AG04450 (cell line): ENCODE data around the gene CDC25A. TPM values are rescaled to one million over a fixed set of nuclear protein-coding genes. Genes with fewer than 3 reads are reported as not detected.
A peak's percentile ranks its signal among the peaks of the same experiment; 100 is the strongest.

Experiments
- CTCF ChIA-PET: fragments of 300-600, 350-600 bp; formaldehyde crosslinking; extraction: SDS; loops from one replicate; lab custom pipeline; 2022; ENCODE audit warnings: antibody characterized with exemption, inconsistent platforms; lab: Charles Lee
- POLR2A ChIA-PET: fragments of 350-600 bp; formaldehyde crosslinking; extraction: SDS; loops from one replicate; lab custom pipeline; 2021; ENCODE audit warnings: antibody characterized with exemption, inconsistent platforms; lab: Yijun Ruan, JAX
- DNase-seq: peaks from one replicate; pipeline ENCODE4 v3.0.0-alpha.2; 2011; ENCODE audit warnings: low read depth, low spot score
- H3K27ac ChIP-seq: one replicate; pipeline ENCODE4 v1.5.1; 2012; ENCODE audit warnings: low read depth, low read length, control low read depth
- H3K27me3 ChIP-seq: one replicate; pipeline ENCODE4 v1.6.0; 2012; ENCODE audit warnings: low read length; ENCODE audit not compliant: control insufficient read depth, insufficient read depth
- H3K4me3 ChIP-seq: 2 replicates; pipeline ENCODE4 v1.5.1; 2011; ENCODE audit warnings: mild to moderate bottlenecking, low read depth, low read length, control low read depth
- H3K9me3 ChIP-seq: 2 replicates; pipeline ENCODE4 v1.5.1; 2012; ENCODE audit warnings: low read length; ENCODE audit not compliant: control insufficient read depth, insufficient read depth
- CTCF ChIP-seq: IDR thresholded peaks from 2 replicates; pipeline ENCODE4 v1.5.1; 2011; ENCODE audit warnings: low read depth, low read length, control low read depth, inconsistent platforms
- polyA plus RNA-seq: library from polyadenylated mRNA; depleted of rRNA; stranded (reverse); fragments of >200 nt; gene quantifications from 2 replicates; pipeline ENCODE4 v1.2.3, GENCODE V29; 2011

The CDC25A gene
- polyA plus RNA-seq, 1 experiment, result 2.1 TPM

GRCh38 chr3:48189321-48189720 is 1.1 kb upstream of the CDC25A start:
- ChIA-PET CTCF (interaction anchor here (3.0 kb wide), 1 partner anchor 247 kb away, joined by 24 read pairs; no protein-coding TSS in a partner anchor), POLR2A (no interaction called here)
- no peak for DNase-seq

GRCh38 chr3:48187579-48188265 is 495 bp downstream of the CDC25A start:
- DNase-seq, result no peak
- no peak for TF ChIP-seq CTCF
- CTCF ChIA-PET, result interaction anchor here (3.0 kb wide), 1 partner anchor 248 kb away, joined by 24 read pairs; no protein-coding TSS in a partner anchor
- Histone ChIP-seq H3K27ac (peak overlapping the region; percentile 21), H3K4me3 (peak overlapping the region; percentile 85), H3K27me3 (no peaks in the 10 kb centered on the region), H3K9me3 (no peaks in the 10 kb centered on the region; the same call in 1 of the 2 replicates)
- POLR2A ChIA-PET, result interaction anchor here (0.8 to 1.1 kb wide), 3 partner anchors 53 to 362 kb away, joined by 3 to 5 read pairs (median 5); partner anchors contain the start of gene ZNF589

More at GRCh38 chr3:48189321-48189720, 1.1 kb upstream of the CDC25A start:
- Histone ChIP-seq H3K9me3 (no peaks in the 10 kb centered on the region; the same call in 1 of the 2 replicates), H3K4me3 (no peak overlapping the region), H3K27me3 (no peaks in the 10 kb centered on the region), H3K27ac (no peak overlapping the region)
- TF ChIP-seq CTCF, result no peak

- Histone ChIP-seq H3K9me3 (no peaks in the 10 kb centered on the region; the same call in 1 of the 2 replicates), H3K4me3 (peak overlapping the region; percentile 85), H3K27ac (peak overlapping the region; percentile 21), H3K27me3 (no peaks in the 10 kb centered on the region)
- TF ChIP-seq CTCF, result no peak
- ChIA-PET POLR2A (interaction anchor here (0.8 to 1.1 kb wide), 2 partner anchors 55 to 362 kb away, joined by 3 to 5 read pairs; no protein-coding TSS in a partner anchor), CTCF (interaction anchor here (3.0 kb wide), 1 partner anchor 249 kb away, joined by 24 read pairs; no protein-coding TSS in a partner anchor)
- DNase-seq, result no peak
Observed at GRCh38 chr3:48187301-48187578, 977 bp downstream of the CDC25A start.

GRCh38 chr3:48186631-48187300 is 1.5 kb downstream of the CDC25A start:
- H3K27ac ChIP-seq, result peak overlapping the region; percentile 21
- peak overlapping the region; percentile 85 for H3K4me3 ChIP-seq
- DNase-seq, result no peak
- ChIA-PET POLR2A (interaction anchor here (0.8 kb wide), 1 partner anchor 55 kb away, joined by 5 read pairs; no protein-coding TSS in a partner anchor), CTCF (interaction anchor here (3.0 kb wide), 1 partner anchor 249 kb away, joined by 24 read pairs; no protein-coding TSS in a partner anchor)
- H3K27me3 ChIP-seq, result no peaks in the 10 kb centered on the region
- H3K9me3 ChIP-seq, result no peaks in the 10 kb centered on the region; the same call in 1 of the 2 replicates
- no peak for TF ChIP-seq CTCF
